ENCODE results near the gene TSC22D3. TPM values are rescaled to one million over a fixed set of nuclear protein-coding genes. Genes with fewer than 3 reads are reported as not detected.

The TSC22D3 gene
- polyA plus RNA-seq, 1 of the 3 experiments (the other 2 are of a cell fraction): 9.2 TPM

DNA sequence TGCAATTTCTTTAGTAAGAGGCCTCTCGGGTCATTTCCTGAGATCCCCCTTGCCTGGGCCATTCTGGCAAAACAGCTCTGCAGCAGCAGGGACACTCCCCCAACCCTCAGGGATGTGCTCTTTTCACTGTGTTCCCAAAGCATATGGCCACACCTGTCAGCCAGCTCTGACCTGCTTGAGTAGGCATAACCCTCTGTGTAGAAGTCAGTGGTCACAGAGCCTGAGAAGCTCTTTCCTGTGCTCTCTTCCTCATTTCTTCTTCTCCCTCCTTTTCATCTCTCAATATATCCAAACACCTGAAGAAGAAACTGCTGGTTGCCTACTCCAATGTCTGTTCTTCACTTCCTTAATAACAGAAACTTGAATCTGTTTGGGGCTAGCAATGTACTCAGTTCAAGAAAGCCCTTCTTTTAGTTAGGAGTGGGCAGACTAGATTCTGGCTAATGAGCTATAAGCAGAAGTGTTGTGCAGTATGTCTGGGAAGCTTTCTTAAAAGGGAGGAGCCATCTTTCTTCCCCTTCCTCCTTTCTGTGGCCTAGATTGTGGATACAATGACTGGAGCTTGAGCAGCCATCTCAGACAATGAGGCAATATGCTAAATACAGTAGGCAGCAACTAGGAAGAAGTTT, 74.0 kb downstream of the TSC22D3 start:
- H3K4me3 ChIP-seq (ENCODE audit: low read depth in 2 of 2, low read length in 1 of 2): no peak overlapping the region
- DNase-seq: no peak
- POLR2A ChIA-PET: no interaction called here
- H3K27ac ChIP-seq (ENCODE audit: low read depth in 2 of 2, low read length in 1 of 2): no peak overlapping the region
- WGBS (ENCODE audit: low lambda C conversion rate): 60% methylated on average over 1 of the region's 1 CpG
- H3K4me2 ChIP-seq: no peak overlapping the region
- no peaks in the 10 kb centered on the region for H3K36me3 ChIP-seq (replicated peaks in 1 of 2; ENCODE audit: control insufficient read depth in 1 of 2, insufficient read depth in 2 of 2, low read length in 1 of 2)
- no peak overlapping the region for H3K9ac ChIP-seq
- H3K27me3 ChIP-seq (ENCODE audit: insufficient read depth): no peaks in the 10 kb centered on the region; the same call in 1 of the 2 replicates
- no peaks in the 10 kb centered on the region for H3F3A ChIP-seq (replicated peaks; ENCODE audit: insufficient read depth)
- no peaks in the 10 kb centered on the region for H4K20me1 ChIP-seq (ENCODE audit: insufficient read depth)
- CTCF ChIA-PET: no interaction called here
- H3K9me2 ChIP-seq: no peaks in the 10 kb centered on the region
- H3K4me1 ChIP-seq (ENCODE audit: control insufficient read depth in 1 of 2, insufficient read depth in 2 of 2, low read depth in 1 of 2, low read length in 1 of 2): no peaks in the 10 kb centered on the region
- TF ChIP-seq, protein P1, sequence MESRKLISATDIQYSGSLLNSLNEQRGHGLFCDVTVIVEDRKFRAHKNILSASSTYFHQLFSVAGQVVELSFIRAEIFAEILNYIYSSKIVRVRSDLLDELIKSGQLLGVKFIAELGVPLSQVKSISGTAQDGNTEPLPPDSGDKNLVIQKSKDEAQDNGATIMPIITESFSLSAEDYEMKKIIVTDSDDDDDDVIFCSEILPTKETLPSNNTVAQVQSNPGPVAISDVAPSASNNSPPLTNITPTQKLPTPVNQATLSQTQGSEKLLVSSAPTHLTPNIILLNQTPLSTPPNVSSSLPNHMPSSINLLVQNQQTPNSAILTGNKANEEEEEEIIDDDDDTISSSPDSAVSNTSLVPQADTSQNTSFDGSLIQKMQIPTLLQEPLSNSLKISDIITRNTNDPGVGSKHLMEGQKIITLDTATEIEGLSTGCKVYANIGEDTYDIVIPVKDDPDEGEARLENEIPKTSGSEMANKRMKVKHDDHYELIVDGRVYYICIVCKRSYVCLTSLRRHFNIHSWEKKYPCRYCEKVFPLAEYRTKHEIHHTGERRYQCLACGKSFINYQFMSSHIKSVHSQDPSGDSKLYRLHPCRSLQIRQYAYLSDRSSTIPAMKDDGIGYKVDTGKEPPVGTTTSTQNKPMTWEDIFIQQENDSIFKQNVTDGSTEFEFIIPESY (IDR thresholded peaks at IDR 0.05; ENCODE audit: borderline replicate concordance, low read depth): no peak
- TF ChIP-seq FOXJ3 (CRISPR knock-in tag; IDR thresholded peaks at IDR 0.05) (no peak), SIN3A (IDR thresholded peaks at IDR 0.05; ENCODE audit: borderline replicate concordance, low read depth, low read length) (no peak), MEF2A (IDR thresholded peaks at IDR 0.05; ENCODE audit: borderline replicate concordance, low read depth) (no peak), MXI1 (IDR thresholded peaks at IDR 0.05; ENCODE audit: low read depth, low read length) (no peak), TCF12 (IDR thresholded peaks at IDR 0.05) (no peak), NFIC (IDR thresholded peaks at IDR 0.05; ENCODE audit: borderline replicate concordance) (no peak), YY1 (IDR thresholded peaks at IDR 0.05; ENCODE audit: low read depth) (no peak), RXRA (IDR thresholded peaks at IDR 0.05; ENCODE audit: borderline replicate concordance, low read depth) (no peak), POLR2AphosphoS5 (IDR thresholded peaks at IDR 0.05; ENCODE audit: low read depth, low read length) (no peak), RCOR1 (IDR thresholded peaks at IDR 0.05; ENCODE audit: low read length) (no peak), EZH2phosphoT487 (IDR thresholded peaks at IDR 0.05; ENCODE audit: borderline replicate concordance, low read depth) (no peak), TAF1 (IDR thresholded peaks at IDR 0.05; ENCODE audit: borderline replicate concordance, low read depth, low read length) (no peak), GABPA (IDR thresholded peaks at IDR 0.05; ENCODE audit: low read depth) (no peak), FOSL2 (IDR thresholded peaks at IDR 0.05; ENCODE audit: borderline replicate concordance, low read depth) (no peak)
- TF ChIP-seq, protein P2, sequence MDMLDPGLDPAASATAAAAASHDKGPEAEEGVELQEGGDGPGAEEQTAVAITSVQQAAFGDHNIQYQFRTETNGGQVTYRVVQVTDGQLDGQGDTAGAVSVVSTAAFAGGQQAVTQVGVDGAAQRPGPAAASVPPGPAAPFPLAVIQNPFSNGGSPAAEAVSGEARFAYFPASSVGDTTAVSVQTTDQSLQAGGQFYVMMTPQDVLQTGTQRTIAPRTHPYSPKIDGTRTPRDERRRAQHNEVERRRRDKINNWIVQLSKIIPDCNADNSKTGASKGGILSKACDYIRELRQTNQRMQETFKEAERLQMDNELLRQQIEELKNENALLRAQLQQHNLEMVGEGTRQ (IDR thresholded peaks at IDR 0.05; ENCODE audit: borderline replicate concordance, low read depth, low read length): no peak
- TF ChIP-seq, protein P3, sequence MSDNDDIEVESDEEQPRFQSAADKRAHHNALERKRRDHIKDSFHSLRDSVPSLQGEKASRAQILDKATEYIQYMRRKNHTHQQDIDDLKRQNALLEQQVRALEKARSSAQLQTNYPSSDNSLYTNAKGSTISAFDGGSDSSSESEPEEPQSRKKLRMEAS (IDR thresholded peaks at IDR 0.05; ENCODE audit: low read depth): no peak
- TF ChIP-seq, protein P4, sequence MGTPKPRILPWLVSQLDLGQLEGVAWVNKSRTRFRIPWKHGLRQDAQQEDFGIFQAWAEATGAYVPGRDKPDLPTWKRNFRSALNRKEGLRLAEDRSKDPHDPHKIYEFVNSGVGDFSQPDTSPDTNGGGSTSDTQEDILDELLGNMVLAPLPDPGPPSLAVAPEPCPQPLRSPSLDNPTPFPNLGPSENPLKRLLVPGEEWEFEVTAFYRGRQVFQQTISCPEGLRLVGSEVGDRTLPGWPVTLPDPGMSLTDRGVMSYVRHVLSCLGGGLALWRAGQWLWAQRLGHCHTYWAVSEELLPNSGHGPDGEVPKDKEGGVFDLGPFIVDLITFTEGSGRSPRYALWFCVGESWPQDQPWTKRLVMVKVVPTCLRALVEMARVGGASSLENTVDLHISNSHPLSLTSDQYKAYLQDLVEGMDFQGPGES (IDR thresholded peaks at IDR 0.05; ENCODE audit: low read depth, low read length): no peak
- no peaks in the 10 kb centered on the region for H3K9me3 ChIP-seq
- H3K79me2 ChIP-seq (ENCODE audit: insufficient read depth): no peaks in the 10 kb centered on the region
- H2AFZ ChIP-seq (ENCODE audit: low read depth): no peak overlapping the region

Measured in SK-N-SH (cell line).